Measurements from ENCODE around the gene SPC25. TPM values are rescaled to one million over a fixed set of nuclear protein-coding genes. Genes with fewer than 3 reads are reported as not detected.
"Not testable (repeated sequence)": the region's sequence is repeated elsewhere in the genome, so short reads cannot be mapped to it uniquely, and the experiment has no call there.

The SPC25 gene
- total RNA-seq, 1 experiment from 2014 or later, result 31.5 TPM

DNA sequence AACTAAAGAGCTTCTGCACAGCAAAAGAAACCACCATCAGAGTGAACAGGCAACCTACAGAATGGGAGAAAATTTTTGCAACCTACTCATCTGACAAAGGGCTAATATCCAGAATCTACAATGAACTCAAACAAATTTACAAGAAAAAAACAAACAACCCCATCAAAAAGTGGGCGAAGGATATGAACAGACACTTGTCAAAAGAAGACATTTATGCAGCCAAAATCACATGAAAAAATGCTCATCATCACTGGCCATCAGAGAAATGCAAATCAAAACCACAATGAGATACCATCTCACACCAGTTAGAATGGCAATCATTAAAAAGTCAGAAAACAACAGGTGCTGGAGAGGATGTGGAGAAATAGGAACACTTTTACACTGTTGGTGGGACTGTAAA lies 19.9 kb downstream of the SPC25 start:
- H3K4me1 ChIP-seq (ENCODE audit: insufficient read depth, low read length); H3K79me2 ChIP-seq (ENCODE audit: insufficient read depth, low read length); H3K4me3 Mint-ChIP-seq; H3K9me3 ChIP-seq (ENCODE audit: control insufficient read depth, low read depth, low read length); H4K91ac ChIP-seq (ENCODE audit: insufficient read length, low read depth, low read length); H3K56ac ChIP-seq (ENCODE audit: insufficient read length, low read depth, low read length); DNase-seq; H2AFZ ChIP-seq (ENCODE audit: low read length); H4K20me1 ChIP-seq (ENCODE audit: control insufficient read depth, insufficient read depth, insufficient read length); H3K4me2 ChIP-seq (ENCODE audit: insufficient read depth, insufficient read length, low read length); H3K79me1 ChIP-seq (ENCODE audit: insufficient read depth, low read depth, low read length, poor library complexity, severe bottlenecking); H4K5ac ChIP-seq (ENCODE audit: insufficient read length, low read depth, low read length); H3K4me1 Mint-ChIP-seq; H3K27ac Mint-ChIP-seq; H3K27me3 Mint-ChIP-seq (ENCODE audit: low read depth); H2BK12ac ChIP-seq (ENCODE audit: insufficient read length, low read depth, low read length); H3K4ac ChIP-seq (ENCODE audit: low read depth, low read length); H3K27me3 ChIP-seq (ENCODE audit: insufficient read depth, low read length); H3T11ph ChIP-seq (ENCODE audit: low read length); H2AK5ac ChIP-seq (ENCODE audit: insufficient read length, low read length); H2BK20ac ChIP-seq (ENCODE audit: low read depth, low read length, poor library complexity, severe bottlenecking); H3K9ac ChIP-seq (ENCODE audit: extremely low read depth, insufficient read length, low read length); H3K23me2 ChIP-seq (ENCODE audit: insufficient read length, low read depth, low read length, poor library complexity, severe bottlenecking); H3K18ac ChIP-seq (ENCODE audit: insufficient read length, low read depth, low read length); H2BK120ac ChIP-seq (ENCODE audit: low read depth, low read length, poor library complexity, severe bottlenecking); H2BK5ac ChIP-seq (ENCODE audit: insufficient read length, low read length); H3K14ac ChIP-seq (ENCODE audit: insufficient read depth, low read length); H4K8ac ChIP-seq (replicated peaks; ENCODE audit: insufficient read length, low read depth, low read length); H2BK15ac ChIP-seq (ENCODE audit: low read depth, low read length); H3K27ac ChIP-seq (ENCODE audit: insufficient read length, low read depth, low read length); H3K23ac ChIP-seq (ENCODE audit: insufficient read length, low read depth, low read length): not testable (repeated sequence)
- WGBS (ENCODE audit: extremely low coverage, insufficient read length, low lambda C conversion rate), result no CpG with 5 or more reads among the region's 1 CpG
- Mint-ChIP-seq H3K36me3 (ENCODE audit: insufficient read depth in 1 of 3, low read depth in 3 of 3) (peaks cover 36 to 47% (median 46%) of the 10 kb centered on the region in 3 experiments), H3K9me3 (peaks cover 14 to 16% of the 10 kb centered on the region in 2 experiments; a peak in 4 of 5 replicates)

- not testable (repeated sequence) for H3K23ac ChIP-seq (ENCODE audit: insufficient read length, low read depth, low read length); H4K5ac ChIP-seq (ENCODE audit: insufficient read length, low read depth, low read length); H3K9ac ChIP-seq (ENCODE audit: extremely low read depth, insufficient read length, low read length); H2BK12ac ChIP-seq (ENCODE audit: insufficient read length, low read depth, low read length); H4K8ac ChIP-seq (replicated peaks; ENCODE audit: insufficient read length, low read depth, low read length); H3K18ac ChIP-seq (ENCODE audit: insufficient read length, low read depth, low read length); H3K56ac ChIP-seq (ENCODE audit: insufficient read length, low read depth, low read length); H3T11ph ChIP-seq (ENCODE audit: low read length); H3K79me2 ChIP-seq (ENCODE audit: insufficient read depth, low read length); H3K23me2 ChIP-seq (ENCODE audit: insufficient read length, low read depth, low read length, poor library complexity, severe bottlenecking); H2BK5ac ChIP-seq (ENCODE audit: insufficient read length, low read length); H3K14ac ChIP-seq (ENCODE audit: insufficient read depth, low read length); H3K27me3 ChIP-seq (ENCODE audit: insufficient read depth, low read length); H3K9me3 ChIP-seq (ENCODE audit: control insufficient read depth, low read depth, low read length); H2AK5ac ChIP-seq (ENCODE audit: insufficient read length, low read length); H3K27ac ChIP-seq (ENCODE audit: insufficient read length, low read depth, low read length); H4K20me1 ChIP-seq (ENCODE audit: control insufficient read depth, insufficient read depth, insufficient read length); H2AFZ ChIP-seq (ENCODE audit: low read length); H3K27ac Mint-ChIP-seq; H3K4me2 ChIP-seq (ENCODE audit: insufficient read depth, insufficient read length, low read length); H4K91ac ChIP-seq (ENCODE audit: insufficient read length, low read depth, low read length); H3K4me1 Mint-ChIP-seq; H3K4me1 ChIP-seq (ENCODE audit: insufficient read depth, low read length); H3K79me1 ChIP-seq (ENCODE audit: insufficient read depth, low read depth, low read length, poor library complexity, severe bottlenecking); H3K27me3 Mint-ChIP-seq (ENCODE audit: low read depth); H3K4ac ChIP-seq (ENCODE audit: low read depth, low read length); H2BK20ac ChIP-seq (ENCODE audit: low read depth, low read length, poor library complexity, severe bottlenecking); DNase-seq; H3K4me3 Mint-ChIP-seq; H2BK120ac ChIP-seq (ENCODE audit: low read depth, low read length, poor library complexity, severe bottlenecking); H2BK15ac ChIP-seq (ENCODE audit: low read depth, low read length)
- no CpG with 5 or more reads among the region's 1 CpG for WGBS (ENCODE audit: extremely low coverage, insufficient read length, low lambda C conversion rate)
- peaks cover 14 to 16% of the 10 kb centered on the region in 2 experiments; a peak in 4 of 5 replicates for H3K9me3 Mint-ChIP-seq
- H3K36me3 Mint-ChIP-seq (ENCODE audit: insufficient read depth in 1 of 3, low read depth in 3 of 3), result peaks cover 43 to 51% (median 50%) of the 10 kb centered on the region in 3 experiments
Observed at GRCh38 chr2:168867164-168867563, 23.1 kb downstream of the SPC25 start.

Data from H9 (cell line).